ENCODE measurements around the gene HMGCLL1. TPM values are rescaled to one million over a fixed set of nuclear protein-coding genes. Genes with fewer than 3 reads are reported as not detected.

Gene HMGCLL1
- total and polyA plus RNA-seq, 7 donors, result 0.23 to 7.5 (median 0.89) TPM; not detected in 1

DNA sequence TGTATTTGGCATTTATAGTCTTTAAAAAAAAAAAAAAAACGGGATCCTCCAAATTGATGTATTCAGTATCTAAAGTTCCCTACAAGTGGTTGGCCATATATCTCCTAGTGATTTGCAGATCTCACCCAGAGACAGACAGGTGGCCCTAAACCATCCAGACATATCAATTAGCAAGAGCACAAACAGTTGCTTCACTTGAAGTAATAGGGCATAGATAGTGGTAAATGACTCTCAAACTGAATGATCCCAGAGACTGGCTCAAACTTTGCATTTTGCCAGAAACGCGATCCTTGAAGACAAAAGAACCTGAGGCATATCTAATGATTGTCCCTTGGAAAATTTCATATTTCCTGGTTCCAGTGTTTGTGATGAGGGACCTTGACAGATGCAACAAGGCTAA, 54.6 kb downstream of the HMGCLL1 start:
- H3K27me3 ChIP-seq, result no peaks in the 10 kb centered on the region
- no peaks in the 10 kb centered on the region for H3K9me3 ChIP-seq
- no peak for DNase-seq
- 88 to 92% methylated on average over 3 of the region's 3 CpGs for WGBS, 2 donors
- intact Hi-C loops (cut with DNase I), result no loop called here
- no peak overlapping the region for H3K27ac ChIP-seq
- H3K36me3 ChIP-seq, result no peaks in the 10 kb centered on the region
- no peaks in the 10 kb centered on the region for H3K4me1 ChIP-seq
- TF ChIP-seq, protein P1, sequence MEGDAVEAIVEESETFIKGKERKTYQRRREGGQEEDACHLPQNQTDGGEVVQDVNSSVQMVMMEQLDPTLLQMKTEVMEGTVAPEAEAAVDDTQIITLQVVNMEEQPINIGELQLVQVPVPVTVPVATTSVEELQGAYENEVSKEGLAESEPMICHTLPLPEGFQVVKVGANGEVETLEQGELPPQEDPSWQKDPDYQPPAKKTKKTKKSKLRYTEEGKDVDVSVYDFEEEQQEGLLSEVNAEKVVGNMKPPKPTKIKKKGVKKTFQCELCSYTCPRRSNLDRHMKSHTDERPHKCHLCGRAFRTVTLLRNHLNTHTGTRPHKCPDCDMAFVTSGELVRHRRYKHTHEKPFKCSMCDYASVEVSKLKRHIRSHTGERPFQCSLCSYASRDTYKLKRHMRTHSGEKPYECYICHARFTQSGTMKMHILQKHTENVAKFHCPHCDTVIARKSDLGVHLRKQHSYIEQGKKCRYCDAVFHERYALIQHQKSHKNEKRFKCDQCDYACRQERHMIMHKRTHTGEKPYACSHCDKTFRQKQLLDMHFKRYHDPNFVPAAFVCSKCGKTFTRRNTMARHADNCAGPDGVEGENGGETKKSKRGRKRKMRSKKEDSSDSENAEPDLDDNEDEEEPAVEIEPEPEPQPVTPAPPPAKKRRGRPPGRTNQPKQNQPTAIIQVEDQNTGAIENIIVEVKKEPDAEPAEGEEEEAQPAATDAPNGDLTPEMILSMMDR (IDR thresholded peaks at IDR 0.05), result no peak
- TF ChIP-seq EP300 (IDR thresholded peaks at IDR 0.05) (no peak), POLR2AphosphoS5 (IDR thresholded peaks at IDR 0.05) (no peak), POLR2A (IDR thresholded peaks at IDR 0.05) (no peak)
- H3K4me3 ChIP-seq, result no peak overlapping the region

DNA sequence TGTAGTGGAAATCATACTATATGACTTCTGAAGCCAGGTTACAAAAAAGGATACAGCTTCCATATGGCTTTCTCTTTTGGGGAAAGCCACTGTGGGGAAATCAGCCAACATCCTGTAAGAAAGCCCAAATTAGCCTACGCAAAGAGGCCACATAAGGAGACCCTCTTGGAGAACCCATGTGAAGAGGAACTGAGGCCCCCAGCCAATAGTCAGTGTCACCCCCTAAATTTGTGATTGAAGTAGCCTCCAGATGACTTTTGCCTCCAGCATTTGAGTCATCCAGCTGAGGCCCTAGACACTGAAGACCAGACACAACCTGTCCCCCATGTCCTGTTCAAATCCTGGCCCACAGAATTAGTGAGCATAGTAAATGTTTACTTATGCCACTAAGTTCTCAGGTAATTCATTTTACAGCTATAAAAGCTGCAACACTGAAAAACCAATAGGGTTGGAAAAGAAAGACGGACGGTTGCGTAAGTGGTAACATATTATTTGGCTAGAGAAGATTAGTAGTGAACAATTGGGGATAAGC, 60.4 kb downstream of the HMGCLL1 start:
- no peak for DNase-seq

DNA sequence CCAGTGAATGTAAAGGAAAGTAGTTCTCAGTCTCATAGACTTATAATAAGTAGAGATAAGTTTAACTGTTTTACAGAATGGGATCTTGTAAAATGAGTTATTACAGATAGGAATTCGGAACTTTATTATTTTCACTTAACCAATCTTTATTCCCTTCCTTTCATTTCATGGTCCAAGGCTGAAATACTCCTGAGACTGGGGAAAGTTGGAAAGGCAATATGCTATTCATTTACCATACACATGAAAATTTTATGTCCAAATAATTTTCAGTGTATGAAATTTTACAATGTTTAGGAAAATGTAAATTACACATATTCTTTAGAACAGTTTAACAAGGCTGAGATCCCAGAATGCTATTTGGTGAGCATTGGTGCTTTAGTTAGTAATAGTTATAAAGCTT, 62.3 kb downstream of the HMGCLL1 start:
- TF ChIP-seq, protein P1 (IDR thresholded peaks at IDR 0.05), result no peak
- intact Hi-C loops (cut with DNase I), result no loop called here
- 15 to 61% methylated on average over 1 of the region's 1 CpG for WGBS, 2 donors
- Histone ChIP-seq H3K9me3 (no peaks in the 10 kb centered on the region), H3K36me3 (no peaks in the 10 kb centered on the region), H3K27me3 (no peaks in the 10 kb centered on the region), H3K4me1 (no peaks in the 10 kb centered on the region), H3K27ac (no peak overlapping the region), H3K4me3 (no peak overlapping the region)
- DNase-seq, result no peak

More for the DNA sequence above, 60.4 kb downstream of the HMGCLL1 start:
- 80 to 91% methylated on average over 4 of the region's 4 CpGs for WGBS, 2 donors
- TF ChIP-seq POLR2AphosphoS5 (IDR thresholded peaks at IDR 0.05) (no peak), POLR2A (IDR thresholded peaks at IDR 0.05) (no peak), EP300 (IDR thresholded peaks at IDR 0.05) (no peak)
- TF ChIP-seq, protein P1 (IDR thresholded peaks at IDR 0.05), result no peak
- Histone ChIP-seq H3K36me3 (no peaks in the 10 kb centered on the region), H3K27ac (no peak overlapping the region), H3K4me3 (no peak overlapping the region), H3K4me1 (no peaks in the 10 kb centered on the region), H3K9me3 (no peaks in the 10 kb centered on the region), H3K27me3 (no peaks in the 10 kb centered on the region)
- intact Hi-C loops (cut with DNase I), result no loop called here

DNA sequence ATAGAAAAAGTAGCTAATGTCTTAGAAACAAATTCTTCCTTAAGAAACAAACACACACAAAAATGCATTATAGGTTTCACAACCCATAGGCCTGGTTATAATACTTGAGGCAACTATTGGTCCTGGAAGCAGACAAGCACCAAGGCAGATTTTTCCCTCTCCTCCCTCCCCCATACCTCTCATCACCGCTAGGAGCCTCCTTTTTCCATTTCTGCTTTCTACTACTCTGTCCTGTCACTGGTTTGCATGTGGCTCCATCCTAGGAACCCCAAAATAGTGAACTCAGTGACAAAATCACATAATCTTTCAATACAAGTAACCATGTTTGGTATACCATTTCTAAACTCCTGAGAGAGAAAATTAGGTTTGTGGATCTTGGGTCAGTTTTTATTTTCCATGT, 66.1 kb downstream of the HMGCLL1 start:
- no peak overlapping the region for H3K27ac ChIP-seq
- no peak for TF ChIP-seq POLR2AphosphoS5 (IDR thresholded peaks at IDR 0.05)
- TF ChIP-seq, protein P1 (IDR thresholded peaks at IDR 0.05), result no peak
- TF ChIP-seq EP300 (IDR thresholded peaks at IDR 0.05), result no peak
- TF ChIP-seq POLR2A (IDR thresholded peaks at IDR 0.05), result no peak
- no peaks in the 10 kb centered on the region for H3K27me3 ChIP-seq
- no peak for DNase-seq
- no peaks in the 10 kb centered on the region for H3K4me1 ChIP-seq
- H3K9me3 ChIP-seq, result no peaks in the 10 kb centered on the region
- intact Hi-C loops (cut with DNase I), result no loop called here
- no peaks in the 10 kb centered on the region for H3K36me3 ChIP-seq
- H3K4me3 ChIP-seq, result no peak overlapping the region
- 80 to 92% methylated on average over 1 of the region's 1 CpG for WGBS, 2 donors

DNA sequence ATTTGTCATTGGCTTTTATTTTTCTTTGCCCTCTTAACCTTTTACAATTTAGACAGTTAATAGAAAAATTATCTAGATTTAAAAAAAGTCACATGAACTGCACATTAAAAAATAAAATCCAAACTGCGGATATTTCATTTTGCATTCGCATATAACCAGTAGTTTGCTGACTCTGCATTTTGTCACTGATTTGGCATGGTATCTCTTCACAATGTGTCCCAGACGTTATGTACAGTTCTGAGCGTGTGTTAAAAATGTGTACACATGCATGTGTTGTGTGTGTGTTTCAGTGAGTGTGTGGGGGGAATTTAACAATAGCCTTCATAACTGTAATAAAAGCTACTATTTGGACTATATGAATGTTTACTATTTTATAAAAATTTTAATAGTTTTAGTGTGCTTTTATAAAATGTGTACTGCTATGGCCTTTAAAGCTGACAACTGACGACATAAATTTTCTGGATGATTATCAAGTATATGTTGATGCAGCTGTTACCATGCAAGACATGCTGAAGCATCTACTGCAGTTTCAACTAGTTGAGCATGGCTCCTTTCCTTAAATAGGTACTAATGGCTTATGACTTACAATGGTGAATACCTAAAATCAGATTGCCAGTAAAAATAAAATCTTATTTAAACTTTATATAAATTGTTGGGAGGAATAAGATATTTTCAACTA, 67.7 kb downstream of the HMGCLL1 start:
- TF ChIP-seq, protein P1 (IDR thresholded peaks at IDR 0.05), result no peak
- TF ChIP-seq POLR2A (IDR thresholded peaks at IDR 0.05) (no peak), POLR2AphosphoS5 (IDR thresholded peaks at IDR 0.05) (no peak), EP300 (IDR thresholded peaks at IDR 0.05) (no peak)
- DNase-seq, result no peak
- H3K27ac ChIP-seq, result no peak overlapping the region
- no peaks in the 10 kb centered on the region for H3K4me1 ChIP-seq
- 66 to 83% methylated on average over 5 of the region's 5 CpGs for WGBS, 2 donors
- no peaks in the 10 kb centered on the region for H3K9me3 ChIP-seq
- no peaks in the 10 kb centered on the region for H3K27me3 ChIP-seq
- intact Hi-C loops (cut with DNase I), result no loop called here
- no peak overlapping the region for H3K4me3 ChIP-seq
- H3K36me3 ChIP-seq, result no peaks in the 10 kb centered on the region
